Activated naive CD4-positive, alpha-beta T cell (primary cell): ENCODE measurements around the gene CDC6.

Experiments
- DNase-seq, 4 experiments: peaks; one replicate each; lab custom pipeline; 2025; lab: John Stamatoyannopoulos, UW

The CDC6 gene, protein sequence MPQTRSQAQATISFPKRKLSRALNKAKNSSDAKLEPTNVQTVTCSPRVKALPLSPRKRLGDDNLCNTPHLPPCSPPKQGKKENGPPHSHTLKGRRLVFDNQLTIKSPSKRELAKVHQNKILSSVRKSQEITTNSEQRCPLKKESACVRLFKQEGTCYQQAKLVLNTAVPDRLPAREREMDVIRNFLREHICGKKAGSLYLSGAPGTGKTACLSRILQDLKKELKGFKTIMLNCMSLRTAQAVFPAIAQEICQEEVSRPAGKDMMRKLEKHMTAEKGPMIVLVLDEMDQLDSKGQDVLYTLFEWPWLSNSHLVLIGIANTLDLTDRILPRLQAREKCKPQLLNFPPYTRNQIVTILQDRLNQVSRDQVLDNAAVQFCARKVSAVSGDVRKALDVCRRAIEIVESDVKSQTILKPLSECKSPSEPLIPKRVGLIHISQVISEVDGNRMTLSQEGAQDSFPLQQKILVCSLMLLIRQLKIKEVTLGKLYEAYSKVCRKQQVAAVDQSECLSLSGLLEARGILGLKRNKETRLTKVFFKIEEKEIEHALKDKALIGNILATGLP

GRCh38 chr17:40287494-40288369 is at the start of gene CDC6:
Gene CDC6, plus strand, starts transcription at chr17:40287879. Its CDS starts 1,542 bp downstream, at chr17:40289421.
- peak; percentile 92 to 97 (median 96) for DNase-seq

DNA sequence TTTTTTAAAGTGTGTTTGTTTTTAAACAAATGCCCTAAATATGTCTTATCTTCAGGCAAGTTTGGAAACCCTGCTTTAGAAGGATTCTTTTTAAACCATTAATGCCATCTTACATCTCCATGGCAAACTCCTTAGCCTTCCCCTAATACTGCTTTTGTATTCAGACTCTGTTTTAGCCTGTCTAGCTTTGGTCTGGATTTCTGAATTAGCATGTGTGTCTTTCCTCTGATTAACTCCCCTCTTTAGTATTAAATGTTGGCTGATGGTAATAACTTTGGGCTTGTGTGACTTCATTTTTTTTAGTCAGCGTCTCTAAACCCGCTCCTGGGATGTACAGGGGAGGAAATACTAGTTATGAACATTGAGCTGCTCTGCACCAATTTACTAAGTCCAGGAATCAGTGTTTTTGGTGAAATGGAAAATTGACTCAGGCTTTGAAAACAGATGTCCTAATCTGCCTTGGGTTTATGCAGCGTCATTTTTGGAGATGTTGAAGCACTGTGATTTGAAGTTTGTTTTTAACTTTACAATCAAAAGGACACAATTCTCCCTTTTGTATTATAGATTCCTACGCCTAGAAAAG is 46.3 kb upstream of the CDC6 start:
- no peak for DNase-seq

- no peak for DNase-seq
Observed at GRCh38 chr17:40242774-40243173, 44.9 kb upstream of the CDC6 start.

DNA sequence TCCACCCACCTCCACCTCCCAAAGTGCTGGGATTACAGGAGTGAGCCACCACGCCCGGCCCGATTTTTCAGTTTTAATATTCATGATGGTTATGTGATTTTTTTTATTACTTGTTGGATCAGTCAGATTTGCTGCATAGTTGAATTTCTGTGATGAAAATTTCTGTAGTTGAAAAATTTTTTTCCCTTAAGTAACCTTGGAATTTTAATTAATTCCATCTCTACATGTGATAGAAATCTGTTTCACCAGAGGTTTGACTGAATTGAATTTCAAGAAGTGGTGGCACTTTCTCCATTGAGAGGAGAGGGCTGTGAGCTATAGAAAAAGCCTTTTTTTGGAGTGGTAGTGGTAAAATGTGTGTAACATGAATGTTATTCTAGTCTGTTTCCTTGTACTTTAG is 43.9 kb upstream of the CDC6 start:
- no peak for DNase-seq

- no peak for DNase-seq
Observed at GRCh38 chr17:40244255-40244654, 43.4 kb upstream of the CDC6 start.

DNA sequence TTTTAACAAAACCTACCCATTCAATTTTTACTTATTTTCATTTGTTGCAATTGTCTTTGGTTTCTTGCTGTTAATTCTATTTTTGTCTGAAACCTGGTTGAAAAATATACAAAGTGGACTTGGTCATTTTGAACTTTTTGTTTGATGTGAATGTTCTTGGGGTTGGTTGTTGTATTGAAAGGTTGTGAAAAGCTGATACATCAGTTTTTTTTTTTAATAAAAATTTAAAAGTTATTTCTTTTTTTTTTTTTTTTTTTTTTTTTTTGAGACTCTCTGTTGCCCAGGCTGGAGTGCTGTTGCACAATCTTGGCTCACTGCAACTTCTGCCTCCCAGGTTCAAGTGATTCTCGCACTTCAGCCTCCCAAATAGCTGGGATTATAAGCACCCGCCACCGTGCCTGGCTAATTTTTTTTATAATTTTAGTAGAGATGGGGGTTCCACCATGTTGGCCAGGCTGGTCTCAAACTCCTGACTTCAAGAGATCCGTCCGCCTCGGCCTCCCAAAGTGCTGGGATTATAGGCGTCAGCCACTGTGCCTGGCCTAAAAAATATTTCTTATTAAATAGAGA is 39.7 kb upstream of the CDC6 start:
- no peak for DNase-seq

DNA sequence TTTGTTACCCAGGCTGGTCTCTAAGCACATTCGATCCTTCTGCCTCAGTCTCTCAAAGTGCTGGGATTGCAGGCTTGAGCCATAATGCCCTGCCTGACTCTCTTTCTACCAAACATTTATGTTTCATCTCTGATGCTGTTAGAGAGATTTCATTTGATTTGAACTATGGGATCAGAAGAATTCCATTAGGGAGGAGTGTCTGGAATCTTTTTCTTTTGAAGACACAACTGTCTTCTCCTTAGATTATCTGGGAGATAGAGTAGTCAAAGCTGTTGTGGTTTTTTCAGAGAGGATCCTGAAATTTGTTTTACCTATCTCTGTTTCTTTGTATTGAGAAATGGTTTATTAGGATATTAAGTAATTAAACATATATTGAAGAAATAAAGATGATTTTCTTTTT is 39.2 kb upstream of the CDC6 start:
- DNase-seq = no peak

GRCh38 chr17:40251576-40251975 is 36.1 kb upstream of the CDC6 start:
- DNase-seq = no peak

- no peak for DNase-seq
Observed at GRCh38 chr17:40253565-40253964, 34.1 kb upstream of the CDC6 start.

- DNase-seq = no peak
Observed at GRCh38 chr17:40259505-40259904, 28.2 kb upstream of the CDC6 start.

- DNase-seq = no peak
Observed at GRCh38 chr17:40260528-40260927, 27.2 kb upstream of the CDC6 start.

DNA sequence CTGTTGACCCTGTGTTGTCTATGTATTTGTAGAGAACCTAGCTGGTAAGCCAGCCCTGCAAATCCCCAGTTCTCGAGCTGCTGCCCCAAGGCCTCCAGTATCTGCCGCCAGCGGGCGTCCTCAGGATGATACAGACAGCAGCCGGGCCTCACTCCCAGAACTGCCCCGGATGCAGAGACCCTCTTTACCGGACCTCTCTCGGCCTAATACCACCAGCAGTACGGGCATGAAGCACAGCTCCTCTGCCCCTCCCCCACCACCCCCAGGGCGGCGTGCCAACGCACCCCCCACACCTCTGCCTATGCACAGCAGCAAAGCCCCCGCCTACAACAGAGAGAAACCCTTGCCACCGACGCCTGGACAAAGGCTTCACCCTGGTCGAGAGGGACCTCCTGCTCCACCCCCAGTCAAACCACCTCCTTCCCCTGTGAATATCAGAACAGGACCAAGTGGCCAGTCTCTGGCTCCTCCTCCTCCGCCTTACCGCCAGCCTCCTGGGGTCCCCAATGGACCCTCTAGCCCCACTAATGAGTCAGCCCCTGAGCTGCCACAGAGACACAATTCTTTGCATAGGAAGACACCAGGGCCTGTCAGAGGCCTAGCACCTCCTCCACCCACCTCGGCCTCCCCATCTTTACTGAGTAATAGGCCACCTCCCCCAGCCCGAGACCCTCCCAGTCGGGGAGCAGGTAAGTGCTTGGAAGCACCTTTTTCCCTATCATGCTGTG is 23.1 kb upstream of the CDC6 start:
- DNase-seq = no peak

DNA sequence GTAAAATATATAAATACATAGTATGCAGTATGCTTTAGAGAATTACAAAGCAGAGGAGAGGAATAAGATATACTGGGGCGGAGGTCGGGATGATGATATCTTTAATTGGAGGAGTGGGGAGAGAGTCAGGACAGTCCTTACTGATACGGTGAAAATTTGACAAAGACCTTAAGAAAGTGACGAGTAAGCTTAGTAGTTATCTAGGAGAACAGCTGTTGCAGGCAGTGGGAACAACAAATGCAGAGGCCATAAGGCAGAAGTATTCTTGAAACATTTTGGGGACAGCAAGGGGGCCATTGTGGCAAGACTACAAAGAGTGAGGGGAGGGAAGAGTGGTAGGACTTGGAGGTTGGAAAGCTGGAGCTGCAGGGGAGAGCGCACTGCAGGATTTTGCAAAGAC is 22.3 kb upstream of the CDC6 start:
- DNase-seq = no peak

GRCh38 chr17:40266882-40267281 is 20.8 kb upstream of the CDC6 start:
- DNase-seq = no peak

DNA sequence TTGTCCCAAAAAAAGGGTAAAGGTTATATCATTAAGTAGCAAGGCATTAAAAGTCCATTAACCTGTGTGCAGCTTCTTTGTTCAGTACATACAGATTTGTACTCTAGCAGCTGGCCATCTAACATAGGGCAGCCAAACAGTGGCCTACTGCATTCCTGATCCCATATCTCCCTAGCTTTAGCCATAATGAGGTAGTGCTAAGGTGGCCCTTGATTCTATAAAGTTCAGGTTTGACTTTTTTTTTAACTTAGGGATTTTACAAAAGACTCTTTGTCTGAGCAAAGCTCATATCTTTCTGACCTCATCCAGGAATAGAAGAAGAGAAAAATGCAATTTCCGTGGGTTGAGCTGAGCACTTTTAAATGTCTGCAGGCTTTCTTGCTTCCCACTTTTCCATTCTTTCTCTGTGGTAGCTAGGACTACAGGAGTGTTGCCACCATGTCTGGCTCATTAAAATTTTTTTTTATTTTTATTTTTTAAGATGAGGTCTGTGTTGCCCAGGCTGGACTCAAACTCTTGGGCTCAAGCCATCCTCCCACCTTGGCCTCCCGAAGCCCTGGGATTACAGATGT is 19.5 kb upstream of the CDC6 start:
- no peak for DNase-seq

DNA sequence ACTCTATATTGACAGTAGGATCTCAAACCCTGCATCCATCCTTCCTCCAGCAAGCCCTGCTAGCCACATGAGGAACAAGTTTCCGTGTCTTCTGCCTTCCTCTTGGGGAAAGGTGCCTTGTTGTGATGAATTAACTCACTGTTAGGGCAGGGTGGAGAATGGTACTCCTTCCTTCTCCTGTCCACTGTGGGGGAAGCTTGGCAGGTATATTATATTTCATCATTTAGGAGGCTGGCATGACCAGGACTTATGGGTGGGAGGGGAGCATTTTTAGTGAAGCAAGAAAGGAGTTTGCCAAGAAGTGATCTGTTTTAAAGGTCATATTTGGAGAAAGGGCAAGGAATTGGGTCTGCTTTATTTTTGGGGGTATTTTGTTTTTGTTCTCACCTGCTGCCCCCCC is 9.3 kb upstream of the CDC6 start:
- DNase-seq = no peak

GRCh38 chr17:40279402-40279801 is 8.3 kb upstream of the CDC6 start:
- no peak for DNase-seq

GRCh38 chr17:40281663-40282062 is 6.0 kb upstream of the CDC6 start:
- DNase-seq = no peak

GRCh38 chr17:40283662-40284061 is 4.0 kb upstream of the CDC6 start:
- DNase-seq = no peak

- DNase-seq = no peak
Observed at GRCh38 chr17:40284085-40284713, 3.5 kb upstream of the CDC6 start.

DNA sequence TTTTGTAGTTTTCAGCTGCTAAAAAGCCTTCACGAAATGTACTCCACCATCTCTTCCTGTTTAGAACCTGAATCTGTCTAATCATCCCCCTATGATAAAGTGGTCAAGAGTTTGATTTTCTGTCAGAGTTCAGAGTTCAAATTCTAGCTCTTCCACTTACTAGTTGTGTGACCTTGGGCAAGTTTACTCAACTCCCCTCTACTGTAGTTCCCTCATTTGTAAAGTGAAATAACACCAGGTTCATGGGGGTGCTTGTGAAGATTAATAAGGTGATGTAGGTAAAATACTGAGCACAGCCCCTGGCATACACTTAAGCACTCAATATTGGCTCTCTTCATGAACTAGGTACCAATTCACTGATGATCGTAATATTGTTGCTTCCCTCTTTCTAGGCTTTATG is 1.2 kb upstream of the CDC6 start:
- DNase-seq = no peak
